Stimulated activated CD8-positive, alpha-beta memory T cell treated with anti-CD3 and anti-CD28 coated beads, Interleukin-2, amount 100 ng/mL, for 48 hours (primary cell): ENCODE measurements around the gene ITGA11.

ENCODE experiments used
- DNase-seq, 2 donors: peaks; one replicate each; pipeline ENCODE4 v3.0.0-alpha.2; 2020; ENCODE audit warnings: low read depth in 2 of 2

Gene ITGA11

GRCh38 chr15:68431792-68432401 lies at the start of gene ITGA11:
Gene ITGA11, minus strand, starts transcription at chr15:68432163. Its CDS starts 97 bp downstream, at chr15:68432066.
- no peak for DNase-seq

GRCh38 chr15:68481321-68481720 lies 49.4 kb upstream of the ITGA11 start:
- DNase-seq, result no peak

- DNase-seq, result no peak
Observed at GRCh38 chr15:68480296-68480695, 48.3 kb upstream of the ITGA11 start.

- DNase-seq, result no peak
Observed at GRCh38 chr15:68479870-68480269, 47.9 kb upstream of the ITGA11 start.

- no peak for DNase-seq
Observed at GRCh38 chr15:68479406-68479805, 47.4 kb upstream of the ITGA11 start.

GRCh38 chr15:68478853-68479252 lies 46.9 kb upstream of the ITGA11 start:
- DNase-seq, result no peak

- no peak for DNase-seq
Observed at GRCh38 chr15:68475449-68475848, 43.5 kb upstream of the ITGA11 start.

- no peak for DNase-seq
Observed at GRCh38 chr15:68471541-68471940, 39.6 kb upstream of the ITGA11 start.

GRCh38 chr15:68470976-68471375 lies 39.0 kb upstream of the ITGA11 start:
- DNase-seq, result no peak

- no peak for DNase-seq
Observed at GRCh38 chr15:68470049-68470742, 38.2 kb upstream of the ITGA11 start.

GRCh38 chr15:68469162-68470048 lies 37.4 kb upstream of the ITGA11 start:
- no peak for DNase-seq

GRCh38 chr15:68466876-68467275 lies 34.9 kb upstream of the ITGA11 start:
- no peak for DNase-seq

- DNase-seq, result no peak
Observed at GRCh38 chr15:68465861-68466560, 34.0 kb upstream of the ITGA11 start.

GRCh38 chr15:68464448-68465090 lies 32.6 kb upstream of the ITGA11 start:
- DNase-seq, result no peak

- DNase-seq, result no peak
Observed at GRCh38 chr15:68463996-68464395, 32.0 kb upstream of the ITGA11 start.

- DNase-seq, result no peak
Observed at GRCh38 chr15:68463444-68463843, 31.5 kb upstream of the ITGA11 start.

GRCh38 chr15:68460166-68460565 lies 28.2 kb upstream of the ITGA11 start:
- DNase-seq, result no peak

GRCh38 chr15:68450192-68450591 lies 18.2 kb upstream of the ITGA11 start:
- no peak for DNase-seq

- no peak for DNase-seq
Observed at GRCh38 chr15:68449389-68449788, 17.4 kb upstream of the ITGA11 start.

- DNase-seq, result no peak
Observed at GRCh38 chr15:68447976-68448755, 16.2 kb upstream of the ITGA11 start.

GRCh38 chr15:68447209-68447608 lies 15.2 kb upstream of the ITGA11 start:
- no peak for DNase-seq
